Activated CD8-positive, alpha-beta memory T cell treated with anti-CD3 and anti-CD28 coated beads for 36 hours (primary cell): ENCODE measurements around the gene SCFD2. TPM values are rescaled to one million over a fixed set of nuclear protein-coding genes. Genes with fewer than 3 reads are reported as not detected.

Source experiments
- CTCF ChIA-PET: fragments of 350-600 bp; sonication (Branson Sonifier 250); formaldehyde crosslinking; loops from one replicate; lab custom pipeline; 2021; ENCODE audit warnings: antibody characterized with exemption; lab: Charles Lee
- POLR2A ChIA-PET: fragments of 350-600 bp; sonication (Branson Sonifier 250); formaldehyde crosslinking; loops from one replicate; lab custom pipeline; 2021; ENCODE audit warnings: antibody characterized with exemption; lab: Charles Lee
- total RNA-seq, 2 experiments: library from RNA; stranded (reverse); gene quantifications; one replicate each; pipeline ENCODE4 v1.2.3, GENCODE V29; 2021

The SCFD2 gene
- total RNA-seq, 2 experiments from 2014 or later, result 29.3 to 29.7 TPM

- CTCF ChIA-PET, result no interaction called here
- POLR2A ChIA-PET, result no interaction called here
Measured at GRCh38 chr4:53126099-53126498, 239.8 kb downstream of the SCFD2 start.

- CTCF ChIA-PET, result no interaction called here
Measured at GRCh38 chr4:53123819-53124218, 242.0 kb downstream of the SCFD2 start.

GRCh38 chr4:53123171-53123570 lies 242.7 kb downstream of the SCFD2 start:
- ChIA-PET CTCF (interaction anchor here (0.6 kb wide), 1 partner anchor 300 kb away, joined by 3 read pairs; no protein-coding TSS in a partner anchor), POLR2A (no interaction called here)

More at GRCh38 chr4:53123819-53124218, 242.0 kb downstream of the SCFD2 start:
- POLR2A ChIA-PET, result no interaction called here

GRCh38 chr4:53122280-53123116 lies 243.4 kb downstream of the SCFD2 start:
- ChIA-PET POLR2A (no interaction called here), CTCF (interaction anchor here (0.6 kb wide), 1 partner anchor 300 kb away, joined by 3 read pairs; no protein-coding TSS in a partner anchor)

- ChIA-PET POLR2A (interaction anchor here (0.6 kb wide), 1 partner anchor 945 kb away, joined by 3 read pairs; no protein-coding TSS in a partner anchor), CTCF (no interaction called here)
Measured at GRCh38 chr4:53121264-53121865, 244.5 kb downstream of the SCFD2 start.

- ChIA-PET CTCF (no interaction called here), POLR2A (interaction anchor here (0.6 kb wide), 1 partner anchor 946 kb away, joined by 3 read pairs; no protein-coding TSS in a partner anchor)
Measured at GRCh38 chr4:53120778-53121177, 245.1 kb downstream of the SCFD2 start.

- ChIA-PET POLR2A (no interaction called here), CTCF (interaction anchor here (0.8 kb wide), 1 partner anchor 32 kb away, joined by 3 read pairs; no protein-coding TSS in a partner anchor)
Measured at GRCh38 chr4:53119680-53120079, 246.2 kb downstream of the SCFD2 start.

GRCh38 chr4:53118676-53119075 lies 247.2 kb downstream of the SCFD2 start:
- CTCF ChIA-PET, result no interaction called here
- POLR2A ChIA-PET, result no interaction called here

GRCh38 chr4:53116954-53117353 lies 248.9 kb downstream of the SCFD2 start:
- POLR2A ChIA-PET, result no interaction called here
- CTCF ChIA-PET, result interaction anchor here (1.1 kb wide), 1 partner anchor 88 kb away, joined by 3 read pairs; no protein-coding TSS in a partner anchor

GRCh38 chr4:53113431-53114225 lies 252.2 kb downstream of the SCFD2 start:
- ChIA-PET CTCF (no interaction called here), POLR2A (no interaction called here)

GRCh38 chr4:53105313-53105712 lies 260.5 kb downstream of the SCFD2 start:
- ChIA-PET POLR2A (no interaction called here), CTCF (no interaction called here)

- ChIA-PET POLR2A (no interaction called here), CTCF (no interaction called here)
Measured at GRCh38 chr4:53103481-53103880, 262.4 kb downstream of the SCFD2 start.

- ChIA-PET POLR2A (no interaction called here), CTCF (no interaction called here)
Measured at GRCh38 chr4:53101191-53101581, 264.7 kb downstream of the SCFD2 start.

- ChIA-PET CTCF (no interaction called here), POLR2A (interaction anchor here (0.5 kb wide), 1 partner anchor 114 kb away, joined by 3 read pairs; no protein-coding TSS in a partner anchor)
Measured at GRCh38 chr4:53100501-53101190, 265.2 kb downstream of the SCFD2 start.

- POLR2A ChIA-PET, result no interaction called here
Measured at GRCh38 chr4:53098681-53099121, 267.2 kb downstream of the SCFD2 start.

GRCh38 chr4:53094040-53094439 lies 271.8 kb downstream of the SCFD2 start:
- POLR2A ChIA-PET, result no interaction called here

More at GRCh38 chr4:53098681-53099121, 267.2 kb downstream of the SCFD2 start:
- CTCF ChIA-PET, result no interaction called here

GRCh38 chr4:53089936-53090729 lies 275.7 kb downstream of the SCFD2 start:
- ChIA-PET CTCF (no interaction called here), POLR2A (no interaction called here)

More at GRCh38 chr4:53094040-53094439, 271.8 kb downstream of the SCFD2 start:
- CTCF ChIA-PET, result no interaction called here

GRCh38 chr4:53088152-53088551 lies 277.7 kb downstream of the SCFD2 start:
- ChIA-PET POLR2A (no interaction called here), CTCF (no interaction called here)
